B cell (primary cell): Measurements from ENCODE around the gene LRRC25.

Source experiments
- EZH2 ChIP-seq: IDR thresholded peaks from 2 replicates; pipeline ENCODE4 v1.6.1; 2012; ENCODE audit warnings: borderline replicate concordance, low read depth, mild to moderate bottlenecking, moderate library complexity, low read length; ENCODE audit not compliant: insufficient read depth, poor library complexity, severe bottlenecking
- TF ChIP-seq, protein P1 (sequence below): fragments of 200-600 bp; IDR thresholded peaks from one replicate; pipeline ENCODE4 v1.8.0; 2022; ENCODE audit warnings: antibody characterized with exemption, mild to moderate bottlenecking

DNA sequence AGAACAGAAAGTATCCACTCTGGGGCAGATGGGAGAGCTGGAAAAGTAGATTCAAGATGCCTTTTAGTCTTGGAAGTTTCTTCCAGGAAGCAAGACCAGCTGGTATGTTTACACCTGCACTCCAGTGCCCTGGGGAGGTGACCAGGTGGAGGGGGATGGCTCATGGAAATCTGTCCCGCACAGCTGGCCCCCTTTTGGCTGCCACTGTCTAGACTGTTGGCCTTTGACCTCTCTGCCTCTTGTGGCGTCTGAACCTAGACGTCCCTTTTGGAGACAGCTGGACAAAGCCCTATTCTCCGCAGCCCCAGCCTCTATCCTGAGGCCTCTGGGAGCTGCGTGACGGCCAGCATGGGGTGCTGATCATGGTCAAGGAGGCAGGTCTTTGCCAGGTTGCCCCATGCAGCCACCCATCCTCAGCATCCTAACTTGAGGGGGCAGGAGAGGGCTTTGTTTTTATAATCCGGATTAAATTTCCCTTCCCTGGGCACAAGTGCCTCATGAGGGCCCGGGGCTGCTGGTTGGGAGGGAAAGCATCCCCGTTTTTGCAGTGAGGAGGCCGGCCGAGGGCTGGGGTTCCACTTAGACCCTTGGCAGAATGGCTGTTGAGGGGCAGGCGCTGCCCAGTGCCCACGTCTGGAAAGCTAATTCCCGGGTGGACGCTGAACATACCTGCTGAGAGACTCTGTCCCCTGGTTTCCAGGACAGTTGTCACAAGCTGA is 28.8 kb downstream of the LRRC25 start:
- TF ChIP-seq, protein P1, sequence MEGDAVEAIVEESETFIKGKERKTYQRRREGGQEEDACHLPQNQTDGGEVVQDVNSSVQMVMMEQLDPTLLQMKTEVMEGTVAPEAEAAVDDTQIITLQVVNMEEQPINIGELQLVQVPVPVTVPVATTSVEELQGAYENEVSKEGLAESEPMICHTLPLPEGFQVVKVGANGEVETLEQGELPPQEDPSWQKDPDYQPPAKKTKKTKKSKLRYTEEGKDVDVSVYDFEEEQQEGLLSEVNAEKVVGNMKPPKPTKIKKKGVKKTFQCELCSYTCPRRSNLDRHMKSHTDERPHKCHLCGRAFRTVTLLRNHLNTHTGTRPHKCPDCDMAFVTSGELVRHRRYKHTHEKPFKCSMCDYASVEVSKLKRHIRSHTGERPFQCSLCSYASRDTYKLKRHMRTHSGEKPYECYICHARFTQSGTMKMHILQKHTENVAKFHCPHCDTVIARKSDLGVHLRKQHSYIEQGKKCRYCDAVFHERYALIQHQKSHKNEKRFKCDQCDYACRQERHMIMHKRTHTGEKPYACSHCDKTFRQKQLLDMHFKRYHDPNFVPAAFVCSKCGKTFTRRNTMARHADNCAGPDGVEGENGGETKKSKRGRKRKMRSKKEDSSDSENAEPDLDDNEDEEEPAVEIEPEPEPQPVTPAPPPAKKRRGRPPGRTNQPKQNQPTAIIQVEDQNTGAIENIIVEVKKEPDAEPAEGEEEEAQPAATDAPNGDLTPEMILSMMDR: no peak
- TF ChIP-seq EZH2: no peak
